Measurements from ENCODE around the gene E4F1. TPM values are rescaled to one million over a fixed set of nuclear protein-coding genes. Genes with fewer than 3 reads are reported as not detected.

The E4F1 gene
- total RNA-seq, 1 experiment from 2014 or later = 30.1 TPM

DNA sequence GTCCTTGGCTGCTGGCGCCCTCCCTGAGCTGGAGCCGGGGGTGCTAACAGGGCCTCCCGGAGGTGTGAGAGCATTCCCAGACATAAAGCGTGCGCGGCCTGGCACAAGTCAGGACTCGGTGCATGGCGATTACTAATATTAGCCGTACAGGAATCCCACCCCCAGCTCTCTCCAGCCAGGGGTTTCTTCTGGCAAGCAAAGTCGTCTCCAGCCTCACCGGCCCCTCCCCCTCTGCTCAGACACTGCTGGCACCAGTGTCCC, 32.0 kb upstream of the E4F1 start:
- intact Hi-C loops (cut with micrococcal nuclease; ENCODE audit: unreplicated experiment) = no loop called here
- no TSS peak for BruUV-seq (replicated peaks)
- no peaks in the 10 kb centered on the region for H3K27me3 Mint-ChIP-seq (ENCODE audit: insufficient read depth, unreplicated experiment)
- H3K36me3 ChIP-seq (ENCODE audit: control insufficient read depth, insufficient read depth, low read length) = no peaks in the 10 kb centered on the region; the same call in 1 of the 2 replicates
- H3K4me1 Mint-ChIP-seq (ENCODE audit: low read depth, unreplicated experiment) = no peaks in the 10 kb centered on the region
- POLR2A ChIA-PET = no interaction called here
- H3K4me3 Mint-ChIP-seq (ENCODE audit: unreplicated experiment) = no peak overlapping the region
- DNase-seq = no peak
- no peak overlapping the region for H3K27ac Mint-ChIP-seq (ENCODE audit: unreplicated experiment)
- no peaks in the 10 kb centered on the region for H3K9me3 Mint-ChIP-seq (ENCODE audit: unreplicated experiment)
- peaks cover 9% of the 10 kb centered on the region for H3K4me1 ChIP-seq
- H3K27me3 ChIP-seq (replicated peaks; ENCODE audit: control insufficient read depth, insufficient read depth, low read length) = no peaks in the 10 kb centered on the region
- no peaks in the 10 kb centered on the region for H3K9me3 ChIP-seq
- H3K36me3 Mint-ChIP-seq (ENCODE audit: insufficient read depth, unreplicated experiment) = no peaks in the 10 kb centered on the region
- TF ChIP-seq CTCF (IDR thresholded peaks at IDR 0.05; ENCODE audit: insufficient read depth in 1 of 2, low read depth in 1 of 2, low read length in 1 of 2, severe bottlenecking in 1 of 2, unreplicated experiment in 1 of 2) = no peak
- no peak overlapping the region for H3K4me3 ChIP-seq (ENCODE audit: low read depth, low read length)
- CTCF ChIA-PET = no interaction called here

DNA sequence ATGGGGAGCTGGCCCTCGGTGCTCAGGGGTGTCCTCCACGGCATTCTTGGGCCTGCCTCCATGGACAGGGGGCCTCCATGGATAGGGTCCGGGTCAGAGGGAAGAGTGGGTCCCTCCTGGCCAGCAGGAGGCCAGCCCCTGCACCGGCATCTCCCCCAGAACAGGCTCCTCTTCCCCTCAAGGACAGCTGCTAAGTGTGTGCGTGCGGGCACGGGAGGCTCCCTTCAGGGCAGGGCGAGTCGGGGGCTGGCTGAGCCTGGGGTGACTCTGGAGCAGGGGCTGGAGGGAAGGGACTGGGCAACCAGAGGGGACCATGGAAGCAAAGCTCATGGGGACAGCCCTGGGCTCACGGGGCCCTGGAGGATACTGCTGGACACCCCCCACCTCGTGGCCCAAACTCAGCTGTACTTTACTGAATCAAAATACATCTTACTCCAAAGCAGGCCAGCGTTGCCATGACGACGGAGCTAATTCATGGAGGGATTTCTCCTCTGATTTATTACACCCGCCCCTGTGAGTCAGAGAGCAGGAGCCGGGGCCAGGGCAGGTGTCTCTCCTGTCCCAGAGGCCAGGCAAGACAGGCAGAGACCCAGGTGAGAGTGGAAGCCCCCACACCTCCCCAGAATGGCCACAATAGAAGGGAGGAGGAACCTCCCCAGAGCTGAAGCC, 29.1 kb upstream of the E4F1 start:
- BruUV-seq (replicated peaks) = no TSS peak
- DNase-seq = no peak
- intact Hi-C loops (cut with micrococcal nuclease; ENCODE audit: unreplicated experiment) = loop anchor here (2.0 kb wide), 2 partner anchors 59 to 307 kb away; no protein-coding TSS in a partner anchor
- Mint-ChIP-seq H3K36me3 (ENCODE audit: insufficient read depth, unreplicated experiment) (no peaks in the 10 kb centered on the region), H3K4me1 (ENCODE audit: low read depth, unreplicated experiment) (no peaks in the 10 kb centered on the region), H3K27me3 (ENCODE audit: insufficient read depth, unreplicated experiment) (no peaks in the 10 kb centered on the region), H3K4me3 (ENCODE audit: unreplicated experiment) (no peak overlapping the region), H3K9me3 (ENCODE audit: unreplicated experiment) (no peaks in the 10 kb centered on the region), H3K27ac (ENCODE audit: unreplicated experiment) (no peak overlapping the region)
- ChIA-PET POLR2A (interaction anchor here (0.5 to 1.5 kb wide), 4 partner anchors 39 to 253 kb away, joined by 3 to 12 read pairs (median 8); partner anchors contain the start of genes ECI1 and TRAF7), CTCF (interaction anchor here (0.9 to 3.8 kb wide), 8 partner anchors 16 to 307 kb away, joined by 3 to 29 read pairs (median 6); partner anchors contain the start of genes BRICD5, ECI1 and PGP)
- Histone ChIP-seq H3K27me3 (replicated peaks; ENCODE audit: control insufficient read depth, insufficient read depth, low read length) (no peaks in the 10 kb centered on the region), H3K4me3 (ENCODE audit: low read depth, low read length) (no peak overlapping the region), H3K9me3 (no peaks in the 10 kb centered on the region), H3K36me3 (ENCODE audit: control insufficient read depth, insufficient read depth, low read length) (no peaks in the 10 kb centered on the region; the same call in 1 of the 2 replicates), H3K4me1 (peaks cover 9% of the 10 kb centered on the region)
- TF ChIP-seq CTCF (IDR thresholded peaks at IDR 0.05; ENCODE audit: insufficient read depth in 1 of 2, low read depth in 1 of 2, low read length in 1 of 2, severe bottlenecking in 1 of 2, unreplicated experiment in 1 of 2) = no peak

DNA sequence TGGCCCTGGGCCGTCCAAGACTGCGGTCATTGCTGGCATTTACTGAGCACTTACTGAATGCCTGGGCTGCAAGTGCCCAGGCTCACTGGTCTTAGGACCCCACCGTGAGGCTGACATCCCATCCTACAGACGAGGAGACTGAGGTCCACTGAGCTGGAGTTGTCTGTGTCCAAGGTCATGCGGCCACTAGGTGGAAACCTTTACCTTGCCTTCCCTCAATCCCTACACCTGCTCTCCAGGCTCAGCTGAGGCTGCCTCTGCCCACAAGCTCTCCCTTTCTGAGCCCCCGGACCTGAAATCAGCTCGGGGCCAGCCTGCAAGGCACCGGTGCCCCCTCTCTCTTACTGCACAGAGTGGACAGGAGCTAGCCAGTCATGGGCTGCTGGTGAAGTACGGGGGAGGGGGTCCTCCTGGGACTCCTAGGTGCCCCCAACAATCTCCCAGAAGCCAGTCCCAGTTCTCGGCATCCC, 28.5 kb upstream of the E4F1 start:
- Mint-ChIP-seq H3K27ac (ENCODE audit: unreplicated experiment) (no peak overlapping the region), H3K9me3 (ENCODE audit: unreplicated experiment) (no peaks in the 10 kb centered on the region), H3K4me1 (ENCODE audit: low read depth, unreplicated experiment) (no peaks in the 10 kb centered on the region), H3K27me3 (ENCODE audit: insufficient read depth, unreplicated experiment) (no peaks in the 10 kb centered on the region), H3K36me3 (ENCODE audit: insufficient read depth, unreplicated experiment) (no peaks in the 10 kb centered on the region), H3K4me3 (ENCODE audit: unreplicated experiment) (peak overlapping the region; percentile 63)
- Histone ChIP-seq H3K27me3 (replicated peaks; ENCODE audit: control insufficient read depth, insufficient read depth, low read length) (no peaks in the 10 kb centered on the region), H3K9me3 (no peaks in the 10 kb centered on the region), H3K4me1 (peaks cover 9% of the 10 kb centered on the region), H3K4me3 (ENCODE audit: low read depth, low read length) (peak overlapping the region; percentile 49), H3K36me3 (ENCODE audit: control insufficient read depth, insufficient read depth, low read length) (no peaks in the 10 kb centered on the region; the same call in 1 of the 2 replicates)
- intact Hi-C loops (cut with micrococcal nuclease; ENCODE audit: unreplicated experiment) = loop anchor here (2.0 kb wide), 2 partner anchors 58 to 306 kb away; no protein-coding TSS in a partner anchor
- CTCF ChIA-PET = interaction anchor here (0.7 to 3.8 kb wide), 10 partner anchors 10 to 306 kb away, joined by 3 to 29 read pairs (median 4); partner anchors contain the start of genes BRICD5, ECI1 and PGP
- TF ChIP-seq CTCF (IDR thresholded peaks at IDR 0.05; ENCODE audit: insufficient read depth in 1 of 2, low read depth in 1 of 2, low read length in 1 of 2, severe bottlenecking in 1 of 2, unreplicated experiment in 1 of 2) = peak in 1 of 2 experiments; percentile 49
- BruUV-seq (replicated peaks) = no TSS peak
- peak; percentile 70 to 73 for DNase-seq
- POLR2A ChIA-PET = interaction anchor here (0.7 to 1.5 kb wide), 4 partner anchors 39 to 273 kb away, joined by 3 to 12 read pairs (median 9); partner anchors contain the start of genes ECI1 and TRAF7

Measured in Caco-2 (cell line).